ENCODE measurements around the gene RHEBL1.

- no peak for TF ChIP-seq PBX3 (CRISPR knock-in tag; IDR thresholded peaks at IDR 0.05)
- TF ChIP-seq ZNF792 (tag by site-specific recombination; IDR thresholded peaks at IDR 0.05) = no peak
- TF ChIP-seq KLF7 (tag by site-specific recombination; IDR thresholded peaks at IDR 0.05; ENCODE audit: borderline replicate concordance) = no peak
- no peak for TF ChIP-seq ZNF837 (tag by site-specific recombination; IDR thresholded peaks at IDR 0.05)
- TF ChIP-seq ZBTB1 (tag by site-specific recombination; IDR thresholded peaks at IDR 0.05) = no peak
- no peak for TF ChIP-seq ZBTB26 (tag by site-specific recombination; optimal IDR thresholded peaks at IDR 0.05)
- no peak for TF ChIP-seq ZNF549 (tag by site-specific recombination; IDR thresholded peaks at IDR 0.05)
- TF ChIP-seq CTCF (tag by site-specific recombination; IDR thresholded peaks at IDR 0.05) = no peak
- no peak for TF ChIP-seq HOXD13 (CRISPR knock-in tag; IDR thresholded peaks at IDR 0.05; ENCODE audit: borderline replicate concordance)
- no peak for TF ChIP-seq ATF2 (tag by site-specific recombination; IDR thresholded peaks at IDR 0.05; ENCODE audit: low read depth)
- no peak for TF ChIP-seq ZNF362 (tag by site-specific recombination; IDR thresholded peaks at IDR 0.05)
- no peak for TF ChIP-seq YY1 (tag by site-specific recombination; IDR thresholded peaks at IDR 0.05)
Measured at GRCh38 chr12:49064767-49065152, 5.0 kb downstream of the RHEBL1 start.
